Sigmoid colon (tissue), 7 donors: ENCODE measurements around the gene SRP68. TPM values are rescaled to one million over a fixed set of nuclear protein-coding genes. Genes with fewer than 3 reads are reported as not detected.

ENCODE experiments used
- DNase-seq: peaks from one replicate; pipeline ENCODE4 v3.0.0-alpha.2; 2019
- H3K27ac ChIP-seq, 4 donors: fragments of 200-600 bp; sonication (generic); one replicate each; pipeline ENCODE4 v1.5.1; 2016 to 2019; ENCODE audit warnings: mild to moderate bottlenecking in 1 of 4
- H3K27me3 ChIP-seq, 3 donors: fragments of 200-600 bp; sonication (generic); one replicate each; pipeline ENCODE4 v1.5.1; 2019; ENCODE audit warnings: mild to moderate bottlenecking in 1 of 3
- H3K36me3 ChIP-seq, 4 donors: fragments of 200-600 bp; sonication (generic); one replicate each; pipeline ENCODE4 v1.5.1; 2016 to 2019
- H3K4me1 ChIP-seq, 4 donors: fragments of 200-600 bp; sonication (generic); one replicate each; pipeline ENCODE4 v1.5.1; 2017 to 2019
- H3K4me3 ChIP-seq, 4 donors: fragments of 200-600 bp; sonication (generic); one replicate each; pipeline ENCODE4 v1.5.1; 2017 to 2019; ENCODE audit warnings: mild to moderate bottlenecking in 2 of 4, moderate library complexity in 1 of 4
- H3K9me3 ChIP-seq, 4 donors: fragments of 200-600 bp in 3 of 4; sonication (generic) in 3 of 4; one replicate each; pipeline versions ENCODE4 v1.5.1 to v1.6.1; 2013 to 2019
- CTCF ChIP-seq, 4 experiments: fragments of 450-650 bp in 3 of 4; fragments of 200-600 bp in 1 of 4; IDR thresholded peaks; one replicate each; pipeline ENCODE4 v1.5.1; 2016 to 2019; ENCODE audit warnings: antibody characterized with exemption in 4 of 4, mild to moderate bottlenecking in 3 of 4, moderate library complexity in 2 of 4
- EP300 ChIP-seq, 4 donors: sonication (generic); formaldehyde crosslinking; IDR thresholded peaks; one replicate each; pipeline ENCODE4 v1.6.1; 2017; ENCODE audit warnings: antibody characterized with exemption in 4 of 4
- POLR2A ChIP-seq, 2 donors: fragments of 450-650 bp; IDR thresholded peaks; one replicate each; pipeline ENCODE4 v1.6.1; 2016; ENCODE audit warnings: antibody characterized with exemption in 2 of 2, mild to moderate bottlenecking in 2 of 2, moderate library complexity in 2 of 2
- POLR2AphosphoS5 ChIP-seq, 4 donors: sonication (generic); formaldehyde crosslinking; IDR thresholded peaks; one replicate each; pipeline ENCODE4 v1.6.1; 2017; ENCODE audit warnings: antibody characterized with exemption in 4 of 4
- WGBS, 2 donors: extraction: QIAGEN DNeasy Blood & Tissue Kit; methylation state at CpG; one replicate each; pipeline ENCODE4 v1.1.7; 2013; 5-methylcytosine and 5-hydroxymethylcytosine counted together
- intact Hi-C: fragments of 100-400 bp; cut with DNase I; formaldehyde crosslinking; loops from one replicate; pipeline ENCODE4 v1.15.1; 2023
- polyA plus RNA-seq, 3 donors: library from polyadenylated mRNA; stranded (reverse); fragments of 200-250 nt; gene quantifications; one replicate each; pipeline ENCODE4 v1.2.3, GENCODE V29; 2013
- total RNA-seq, 4 donors: library from RNA; depleted of rRNA; stranded (reverse); fragments of >200 nt; gene quantifications; one replicate each; pipeline ENCODE4 v1.1.0, GENCODE V29; 2016
- donor health status: healthy with polysubstance abuse.
- donor health status: Bipolar disorder and iron deficiency.
- donor health status: healthy.

Gene SRP68
- total and polyA plus RNA-seq, 7 donors, result 37.2 to 60.6 (median 53.1) TPM

- no peaks in the 10 kb centered on the region for H3K27me3 ChIP-seq
- DNase-seq, result no peak
- H3K4me1 ChIP-seq, result no peaks in the 10 kb centered on the region
- no peak for TF ChIP-seq POLR2A (IDR thresholded peaks at IDR 0.05)
- TF ChIP-seq EP300 (IDR thresholded peaks at IDR 0.05), result no peak
- no peak for TF ChIP-seq POLR2AphosphoS5 (IDR thresholded peaks at IDR 0.05)
- TF ChIP-seq CTCF (IDR thresholded peaks at IDR 0.05), result no peak
- no peak overlapping the region for H3K4me3 ChIP-seq
- no peaks in the 10 kb centered on the region for H3K36me3 ChIP-seq
- intact Hi-C loops, result no loop called here
- H3K27ac ChIP-seq, result no peak overlapping the region
- no peaks in the 10 kb centered on the region for H3K9me3 ChIP-seq
- WGBS, 2 donors, result 91 to 92% methylated on average over 28 of the region's 28 CpGs
Measured at GRCh38 chr17:76022973-76023899, 49.1 kb downstream of the SRP68 start.

GRCh38 chr17:76022285-76022684 lies 50.0 kb downstream of the SRP68 start:
- TF ChIP-seq POLR2A (IDR thresholded peaks at IDR 0.05), result no peak
- no peak for TF ChIP-seq CTCF (IDR thresholded peaks at IDR 0.05)
- intact Hi-C loops, result no loop called here
- Histone ChIP-seq H3K9me3 (no peaks in the 10 kb centered on the region), H3K4me1 (no peaks in the 10 kb centered on the region), H3K27ac (no peak overlapping the region), H3K4me3 (no peak overlapping the region), H3K27me3 (no peaks in the 10 kb centered on the region), H3K36me3 (no peaks in the 10 kb centered on the region)
- no peak for DNase-seq
- 89 to 91% methylated on average over 24 of the region's 24 CpGs for WGBS, 2 donors

- H3K4me1 ChIP-seq, result peaks cover 0 to 3% (median 0%) of the 10 kb centered on the region in 4 donors
- H3K9me3 ChIP-seq, result no peaks in the 10 kb centered on the region
- H3K36me3 ChIP-seq, result no peaks in the 10 kb centered on the region
- no peak overlapping the region for H3K27ac ChIP-seq
- H3K27me3 ChIP-seq, result no peaks in the 10 kb centered on the region
- WGBS, 2 donors, result 86 to 88% methylated on average over 6 of the region's 6 CpGs
- intact Hi-C loops, result no loop called here
- DNase-seq, result no peak
- H3K4me3 ChIP-seq, result no peak overlapping the region
- TF ChIP-seq POLR2AphosphoS5 (IDR thresholded peaks at IDR 0.05) (no peak), CTCF (IDR thresholded peaks at IDR 0.05) (no peak), POLR2A (IDR thresholded peaks at IDR 0.05) (no peak), EP300 (IDR thresholded peaks at IDR 0.05) (no peak)
Measured at GRCh38 chr17:76019833-76020467, 52.4 kb downstream of the SRP68 start.

- Histone ChIP-seq H3K4me1 (peaks cover 0 to 14% (median 7%) of the 10 kb centered on the region in 4 donors), H3K36me3 (no peaks in the 10 kb centered on the region), H3K9me3 (no peaks in the 10 kb centered on the region), H3K27me3 (no peaks in the 10 kb centered on the region), H3K4me3 (no peak overlapping the region), H3K27ac (no peak overlapping the region)
- 92 to 93% methylated on average over 13 of the region's 13 CpGs for WGBS, 2 donors
- intact Hi-C loops, result no loop called here
- TF ChIP-seq EP300 (IDR thresholded peaks at IDR 0.05) (no peak), CTCF (IDR thresholded peaks at IDR 0.05) (no peak), POLR2A (IDR thresholded peaks at IDR 0.05) (no peak), POLR2AphosphoS5 (IDR thresholded peaks at IDR 0.05) (no peak)
- DNase-seq, result no peak
Measured at GRCh38 chr17:76018801-76019200, 53.5 kb downstream of the SRP68 start.
